ENCODE measurements around the gene H1-8.

H1-8 gene

GRCh38 chr3:129558081-129558771, 15.3 kb downstream of the H1-8 start:
- H3K4me3 ChIP-seq (ENCODE audit: low read depth, low read length) = no peak overlapping the region
- no peak for TF ChIP-seq CTCF (IDR thresholded peaks at IDR 0.05; ENCODE audit: borderline replicate concordance, insufficient read depth, low read depth, low read length)

- no peak overlapping the region for H3K4me3 ChIP-seq (ENCODE audit: low read depth, low read length)
- no peak for TF ChIP-seq CTCF (IDR thresholded peaks at IDR 0.05; ENCODE audit: borderline replicate concordance, insufficient read depth, low read depth, low read length)
Observed at GRCh38 chr3:129558772-129559564, 16.0 kb downstream of the H1-8 start.

- TF ChIP-seq CTCF (IDR thresholded peaks at IDR 0.05; ENCODE audit: borderline replicate concordance, insufficient read depth, low read depth, low read length) = no peak
- no peak overlapping the region for H3K4me3 ChIP-seq (ENCODE audit: low read depth, low read length)
Observed at GRCh38 chr3:129559565-129560079, 16.6 kb downstream of the H1-8 start.

GRCh38 chr3:129560269-129560787, 17.4 kb downstream of the H1-8 start:
- no peak for TF ChIP-seq CTCF (IDR thresholded peaks at IDR 0.05; ENCODE audit: borderline replicate concordance, insufficient read depth, low read depth, low read length)
- no peak overlapping the region for H3K4me3 ChIP-seq (ENCODE audit: low read depth, low read length)

DNA sequence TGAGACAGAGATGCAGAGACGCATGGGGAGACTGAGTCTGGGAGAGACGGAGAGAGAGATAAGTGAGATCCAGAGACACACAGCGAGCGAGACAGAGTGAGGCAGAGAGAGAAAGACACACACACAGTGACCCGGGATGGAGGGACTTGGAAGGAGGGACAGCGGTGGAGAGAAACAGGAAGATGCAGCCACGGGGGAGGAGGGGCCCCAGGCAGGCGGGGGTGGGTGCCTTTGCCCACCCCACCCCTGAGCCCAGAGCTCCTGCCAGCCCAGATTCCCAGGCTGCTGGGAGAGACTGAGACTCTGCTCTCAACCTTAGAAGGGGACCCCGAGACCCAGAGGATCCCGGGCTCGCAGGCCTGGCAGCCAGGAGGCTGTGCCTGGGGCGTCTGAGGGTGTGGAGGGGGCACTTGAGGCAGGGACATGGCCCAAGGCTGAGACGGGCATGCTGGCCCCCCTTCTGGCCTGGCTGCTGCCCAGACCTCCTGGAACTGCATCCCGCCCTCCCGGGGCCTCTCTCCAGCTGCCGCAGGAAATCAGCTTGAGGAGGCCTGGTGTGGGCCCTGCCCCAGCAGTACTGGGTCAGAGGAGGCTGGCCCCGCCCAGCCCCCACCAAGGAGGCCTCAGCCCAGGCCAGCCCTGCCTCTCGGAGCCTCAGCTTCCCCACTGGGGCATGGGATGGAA, 18.1 kb downstream of the H1-8 start:
- no peak for TF ChIP-seq CTCF (IDR thresholded peaks at IDR 0.05; ENCODE audit: borderline replicate concordance, insufficient read depth, low read depth, low read length)
- no peak overlapping the region for H3K4me3 ChIP-seq (ENCODE audit: low read depth, low read length)

DNA sequence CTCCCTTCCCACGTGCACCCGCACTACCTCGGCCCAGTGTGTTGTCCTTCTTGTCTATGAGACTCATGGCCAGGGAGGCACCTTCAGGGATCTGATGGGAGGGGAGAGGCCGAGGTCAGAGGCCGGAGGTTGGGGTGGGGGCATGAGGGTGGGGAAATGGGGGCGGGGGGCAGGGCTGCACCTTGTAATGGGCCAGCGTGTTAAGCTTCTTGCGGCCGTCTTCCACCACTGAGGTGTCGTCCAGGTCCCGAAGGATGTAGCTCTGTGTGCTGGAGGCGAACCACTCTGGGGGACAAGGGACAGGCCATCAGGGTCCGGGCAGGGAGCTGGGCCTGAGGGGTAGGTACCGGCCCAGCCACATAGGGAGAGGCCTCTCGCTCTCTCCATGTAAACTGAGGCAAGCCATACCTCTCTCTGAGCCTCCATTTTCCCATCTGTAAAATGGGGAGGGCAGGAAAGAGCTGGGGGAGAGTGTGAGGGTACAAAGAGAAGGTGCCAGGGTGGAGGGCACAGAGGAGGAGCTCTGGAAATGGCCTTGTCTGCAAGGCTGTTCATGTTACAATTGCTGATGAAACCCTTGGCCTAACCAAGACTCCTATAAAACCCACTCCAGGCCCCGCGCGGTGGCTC, 18.8 kb downstream of the H1-8 start:
- TF ChIP-seq CTCF (IDR thresholded peaks at IDR 0.05; ENCODE audit: borderline replicate concordance, insufficient read depth, low read depth, low read length) = no peak
- H3K4me3 ChIP-seq (ENCODE audit: low read depth, low read length) = no peak overlapping the region

All from GM12875 (cell line).